IMR-90 (cell line): Measurements from ENCODE around the gene MICAL2. TPM values are rescaled to one million over a fixed set of nuclear protein-coding genes. Genes with fewer than 3 reads are reported as not detected.

ENCODE experiments used
- ATAC-seq: fragments of 200-7000 bp; cut with Tn5 transposase; 2 replicates; pipeline ENCODE4 v1.9.1; 2020; ENCODE audit warnings: low read depth, mild to moderate bottlenecking, moderate library complexity
- BruUV-seq: library from RNA; stranded (reverse); fragments of 400-500 nt; replicated peaks from 2 replicates; lab custom pipeline; 2021; lab: Mats Ljungman, UMichigan
- CTCF ChIA-PET: fragments of 300-600 bp; formaldehyde crosslinking; extraction: SDS; loops from one replicate; lab custom pipeline; 2021; ENCODE audit warnings: antibody characterized with exemption; lab: Yijun Ruan, JAX
- POLR2A ChIA-PET: fragments of 300-600 bp; sonication (Branson Sonifier 250); formaldehyde crosslinking; loops from one replicate; lab custom pipeline; 2022; ENCODE audit warnings: antibody characterized with exemption; ENCODE audit not compliant: unreplicated experiment; lab: Charles Lee
- DNase-seq: peaks from one replicate; pipeline ENCODE4 v3.0.0; 2013
- H2AFZ ChIP-seq: replicated peaks from 2 replicates; pipeline ENCODE3; 2013; ENCODE audit warnings: low read length, mild to moderate bottlenecking; ENCODE audit not compliant: poor library complexity
- H2AK5ac ChIP-seq: 2 replicates; pipeline ENCODE4 v1.6.1; 2013; ENCODE audit warnings: low read depth, low read length, inconsistent platforms
- H2AK9ac ChIP-seq: replicated peaks from 2 replicates; pipeline ENCODE3; 2013; ENCODE audit warnings: mild to moderate bottlenecking, low read depth, low read length, moderate library complexity; ENCODE audit not compliant: poor library complexity
- H2BK120ac ChIP-seq: 2 replicates; pipeline ENCODE4 v1.6.1; 2013; ENCODE audit warnings: low read depth, low read length, inconsistent platforms
- H2BK15ac ChIP-seq: 3 replicates; pipeline ENCODE4 v1.6.1; 2013; ENCODE audit warnings: low read depth, low read length, inconsistent platforms
- H2BK20ac ChIP-seq: 2 replicates; pipeline ENCODE4 v1.6.1; 2013; ENCODE audit warnings: low read depth, mild to moderate bottlenecking, inconsistent platforms, low read length, moderate library complexity
- H2BK5ac ChIP-seq: 2 replicates; pipeline ENCODE4 v1.6.1; 2013; ENCODE audit warnings: mild to moderate bottlenecking, low read depth, low read length, inconsistent platforms; ENCODE audit not compliant: poor library complexity, severe bottlenecking
- H3K14ac ChIP-seq: replicated peaks from 2 replicates; pipeline ENCODE4 v1.6.1; 2013; ENCODE audit warnings: low read depth, low read length, inconsistent platforms
- H3K18ac ChIP-seq: 2 replicates; pipeline ENCODE4 v1.6.1; 2013; ENCODE audit warnings: low read depth, low read length, control low read depth
- H3K23ac ChIP-seq: 2 replicates; pipeline ENCODE4 v1.6.1; 2013; ENCODE audit warnings: low read depth, low read length, inconsistent platforms
- H3K27ac ChIP-seq: 2 replicates; pipeline ENCODE4 v1.5.1; 2013; ENCODE audit warnings: mild to moderate bottlenecking, control low read depth, low read length; ENCODE audit not compliant: insufficient read depth
- H3K27me3 ChIP-seq: 2 replicates; pipeline ENCODE4 v1.6.1; 2013; ENCODE audit warnings: low read length; ENCODE audit not compliant: control insufficient read depth, insufficient read depth
- H3K36me3 ChIP-seq: 2 replicates; pipeline ENCODE4 v1.6.1; 2013; ENCODE audit warnings: low read length, mixed read lengths; ENCODE audit not compliant: control insufficient read depth, insufficient read depth
- H3K4ac ChIP-seq: 2 replicates; pipeline ENCODE4 v1.6.1; 2013; ENCODE audit warnings: low read depth, low read length, inconsistent platforms
- H3K4me1 ChIP-seq: 2 replicates; pipeline ENCODE4 v1.6.1; 2013; ENCODE audit warnings: low read length, mixed read lengths; ENCODE audit not compliant: control insufficient read depth, insufficient read depth
- H3K4me2 ChIP-seq: 2 replicates; pipeline ENCODE4 v1.6.1; 2013; ENCODE audit warnings: low read depth, mild to moderate bottlenecking, control low read depth, low read length, moderate library complexity
- H3K4me3 ChIP-seq: 2 replicates; pipeline ENCODE4 v1.5.1; 2013; ENCODE audit warnings: low read depth, mild to moderate bottlenecking, control low read depth, low read length, moderate library complexity; ENCODE audit not compliant: insufficient read depth
- H3K56ac ChIP-seq: 2 replicates; pipeline ENCODE4 v1.6.1; 2013; ENCODE audit warnings: low read length, inconsistent platforms; ENCODE audit not compliant: insufficient read depth; ENCODE audit errors: extremely low read depth
- H3K79me1 ChIP-seq, 2 experiments: 2 replicates each; pipeline ENCODE4 v1.6.1; 2013; ENCODE audit warnings: low read length in 2 of 2, inconsistent platforms in 1 of 2, low read depth in 1 of 2
- H3K9ac ChIP-seq: 2 replicates; pipeline ENCODE4 v1.6.1; 2013; ENCODE audit warnings: low read depth, low read length, control low read depth
- H3K9me1 ChIP-seq: 2 replicates; pipeline ENCODE4 v1.6.1; 2013; ENCODE audit warnings: low read length, inconsistent platforms; ENCODE audit not compliant: insufficient read depth
- H3K9me3 ChIP-seq: 2 replicates; pipeline ENCODE4 v1.6.1; 2013; ENCODE audit warnings: low read length; ENCODE audit not compliant: control insufficient read depth, insufficient read depth
- H4K20me1 ChIP-seq: 2 replicates; pipeline ENCODE4 v1.6.1; 2013; ENCODE audit warnings: low read length, inconsistent platforms; ENCODE audit not compliant: insufficient read depth
- H4K5ac ChIP-seq: 2 replicates; pipeline ENCODE4 v1.6.1; 2013; ENCODE audit warnings: mild to moderate bottlenecking, low read depth, low read length, control low read depth
- H4K8ac ChIP-seq, 2 experiments: 2 replicates each; pipeline ENCODE4 v1.6.1; 2013; ENCODE audit warnings: low read depth in 2 of 2, low read length in 2 of 2, control low read depth in 1 of 2, inconsistent platforms in 1 of 2
- H4K91ac ChIP-seq: 2 replicates; pipeline ENCODE4 v1.6.1; 2013; ENCODE audit warnings: low read depth, low read length, inconsistent platforms; ENCODE audit not compliant: insufficient read depth
- MAFK ChIP-seq: IDR thresholded peaks from 2 replicates; pipeline ENCODE4 v1.6.1; 2012; ENCODE audit warnings: low read depth, low read length, improper control_type of control experiment
- MAZ ChIP-seq: IDR thresholded peaks from 2 replicates; pipeline ENCODE4 v1.6.1; 2012; ENCODE audit warnings: low read depth, mild to moderate bottlenecking, low read length, improper control_type of control experiment, moderate library complexity, borderline replicate concordance
- WGBS, 2 experiments: methylation state at CpG; one replicate each; pipeline versions ENCODE4 v1.1.5 to v1.1.7; 2013; ENCODE audit warnings: missing lambda C conversion rate in 2 of 2; ENCODE audit not compliant: insufficient read length in 1 of 2; ENCODE audit errors: extremely low coverage in 2 of 2; 5-methylcytosine and 5-hydroxymethylcytosine counted together
- dilution Hi-C: fragments of 300-500 bp; cut with HindIII; formaldehyde crosslinking; loops from one replicate; pipeline ENCODE4 v1.14.3; 2018; ENCODE audit warnings: low sequenced_read_pairs; ENCODE audit not compliant: unreplicated experiment
- in situ Hi-C: fragments of 300-500 bp; cut with MboI; formaldehyde crosslinking; loops from 3 replicates; pipeline ENCODE4 v1.14.3; 2019; ENCODE audit warnings: low sequenced_read_pairs, inconsistent platforms, mixed read lengths
- intact Hi-C: fragments of 100-400 bp; cut with micrococcal nuclease; formaldehyde crosslinking; loops from 2 replicates; pipeline ENCODE4 v1.10.0; 2022
- polyA plus RNA-seq, 3 experiments: library from polyadenylated mRNA; depleted of rRNA; stranded (reverse); fragments of >200 nt; gene quantifications; 2 replicates each; pipeline ENCODE4 v1.2.3, GENCODE V29; 2012; ENCODE audit warnings: low replicate concordance in 1 of 3
- total RNA-seq: library from RNA; depleted of rRNA; stranded (reverse); fragments of >200 nt; gene quantifications from 2 replicates; pipeline ENCODE4 v1.2.3, GENCODE V29; 2012

Gene MICAL2
- total and polyA plus RNA-seq, 2 of the 4 experiments (the other 2 are of a cell fraction), result 170 to 336 TPM

- Histone ChIP-seq H4K5ac (peak overlapping the region; percentile 60), H2AK9ac (no peak overlapping the region), H3K4me2 (no peak overlapping the region), H3K14ac (peak overlapping the region; percentile 75), H2BK20ac (peak overlapping the region; percentile 92), H3K18ac (peak overlapping the region; percentile 30), H2BK5ac (peak overlapping the region; percentile 39), H4K20me1 (peaks cover 78% of the 10 kb centered on the region), H3K9ac (peak overlapping the region; percentile 44; the same call in 1 of the 2 replicates), H2AFZ (no peak overlapping the region), H3K79me1 (peaks cover 31 to 92% of the 10 kb centered on the region in 2 experiments), H2AK5ac (peak overlapping the region; percentile 59; the same call in 1 of the 2 replicates), H3K9me3 (no peaks in the 10 kb centered on the region), H3K9me1 (peaks cover 69% of the 10 kb centered on the region), H3K4me1 (peaks cover 63% of the 10 kb centered on the region), H4K8ac (peak overlapping the region; percentile 28 to 61; a peak in 3 of 4 replicates), H2BK15ac (peak overlapping the region; percentile 69), H4K91ac (peak overlapping the region; percentile 81), H2BK120ac (peak overlapping the region; percentile 81), H3K27ac (peak overlapping the region; percentile 65; the same call in 1 of the 2 replicates), H3K27me3 (no peaks in the 10 kb centered on the region), H3K4ac (peak overlapping the region; percentile 60), H3K23ac (peak overlapping the region; percentile 86), H3K36me3 (peaks cover 3% of the 10 kb centered on the region; the same call in 1 of the 2 replicates), H3K56ac (no peak overlapping the region), H3K4me3 (no peak overlapping the region)
- in situ Hi-C loops, result no loop called here
- DNase-seq (peak; percentile 55), ATAC-seq (no peak)
- dilution Hi-C loops, result no loop called here
- no peak for TF ChIP-seq MAZ
- TF ChIP-seq MAFK, result peak; percentile 95
- no CpG with 5 or more reads among the region's 3 CpGs for WGBS, 2 experiments
- POLR2A ChIA-PET, result no interaction called here
- CTCF ChIA-PET, result interaction anchor here (0.8 kb wide), 1 partner anchor 36 kb away, joined by 3 read pairs; no protein-coding TSS in a partner anchor
- BruUV-seq, result no TSS peak
- intact Hi-C loops, result no loop called here
These were observed 13.4 kb downstream of the MICAL2 start for GRCh38 chr11:12123799-12124198.
